NT2/D1 (cell line): Measurements from ENCODE around the gene HEXIM1.

Experiments
- DNase-seq: peaks from one replicate; pipeline ENCODE4 v3.0.0-alpha.2; 2011; ENCODE audit warnings: low read depth, low spot score
- H3K27me3 ChIP-seq: 2 replicates; pipeline ENCODE4 v1.6.0; 2011; ENCODE audit warnings: mild to moderate bottlenecking; ENCODE audit not compliant: insufficient read length, insufficient read depth
- H3K36me3 ChIP-seq: 2 replicates; pipeline ENCODE4 v1.6.1; 2011; ENCODE audit warnings: mild to moderate bottlenecking, low read length, mixed read lengths; ENCODE audit not compliant: insufficient read depth, insufficient read length
- H3K4me1 ChIP-seq: 2 replicates; pipeline ENCODE4 v1.5.1; 2011; ENCODE audit not compliant: insufficient read depth, insufficient read length
- H3K4me3 ChIP-seq: 2 replicates; pipeline ENCODE4 v1.5.1; 2011; ENCODE audit warnings: low read depth; ENCODE audit not compliant: insufficient read length
- H3K9ac ChIP-seq: 2 replicates; pipeline ENCODE4 v1.6.0; 2011; ENCODE audit warnings: low read depth; ENCODE audit not compliant: insufficient read length
- H3K9me3 ChIP-seq: 2 replicates; pipeline ENCODE4 v1.5.1; 2011; ENCODE audit warnings: mild to moderate bottlenecking, low read length; ENCODE audit not compliant: insufficient read depth
- SUZ12 ChIP-seq: IDR thresholded peaks from 2 replicates; pipeline ENCODE4 v1.6.1; 2011; ENCODE audit not compliant: insufficient read length, insufficient read depth; ENCODE audit errors: extremely low read depth
- YY1 ChIP-seq: IDR thresholded peaks from 2 replicates; pipeline ENCODE4 v1.6.1; 2011; ENCODE audit not compliant: insufficient read length, insufficient read depth
- ZNF274 ChIP-seq: IDR thresholded peaks from 2 replicates; pipeline ENCODE4 v1.6.1; 2011; ENCODE audit warnings: mild to moderate bottlenecking, low read depth, low read length

HEXIM1 gene

DNA sequence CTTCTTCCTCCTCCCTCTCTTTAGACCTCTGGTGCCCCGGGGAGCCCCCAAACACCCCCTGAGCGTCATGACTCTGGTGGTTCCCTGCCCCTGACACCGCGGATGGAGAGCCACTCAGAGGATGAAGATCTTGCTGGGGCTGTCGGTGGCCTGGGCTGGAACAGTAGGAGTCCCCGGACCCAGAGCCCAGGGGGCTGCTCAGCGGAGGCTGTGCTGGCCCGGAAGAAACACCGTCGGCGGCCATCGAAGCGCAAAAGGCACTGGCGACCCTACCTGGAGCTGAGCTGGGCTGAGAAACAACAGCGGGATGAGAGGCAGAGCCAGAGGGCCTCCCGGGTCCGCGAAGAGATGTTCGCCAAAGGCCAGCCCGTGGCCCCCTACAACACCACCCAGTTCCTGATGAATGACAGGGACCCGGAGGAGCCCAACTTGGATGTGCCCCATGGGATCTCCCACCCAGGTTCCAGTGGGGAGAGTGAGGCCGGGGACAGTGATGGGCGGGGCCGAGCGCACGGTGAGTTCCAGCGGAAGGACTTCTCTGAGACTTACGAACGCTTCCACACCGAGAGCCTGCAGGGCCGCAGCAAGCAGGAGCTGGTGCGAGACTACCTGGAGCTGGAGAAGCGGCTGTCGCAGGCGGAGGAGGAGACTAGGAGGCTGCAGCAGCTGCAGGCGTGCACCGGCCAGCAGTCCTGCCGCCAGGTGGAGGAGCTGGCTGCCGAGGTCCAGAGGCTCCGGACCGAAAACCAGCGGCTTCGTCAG lies 20.9 kb downstream of the HEXIM1 start:
- Histone ChIP-seq H3K36me3 (peaks cover 32% of the 10 kb centered on the region), H3K27me3 (no peaks in the 10 kb centered on the region), H3K9ac (no peak overlapping the region), H3K4me1 (peaks cover 30% of the 10 kb centered on the region), H3K9me3 (no peaks in the 10 kb centered on the region), H3K4me3 (no peak overlapping the region)
- no peak for DNase-seq
- TF ChIP-seq SUZ12 (no peak), YY1 (no peak), ZNF274 (no peak)

DNA sequence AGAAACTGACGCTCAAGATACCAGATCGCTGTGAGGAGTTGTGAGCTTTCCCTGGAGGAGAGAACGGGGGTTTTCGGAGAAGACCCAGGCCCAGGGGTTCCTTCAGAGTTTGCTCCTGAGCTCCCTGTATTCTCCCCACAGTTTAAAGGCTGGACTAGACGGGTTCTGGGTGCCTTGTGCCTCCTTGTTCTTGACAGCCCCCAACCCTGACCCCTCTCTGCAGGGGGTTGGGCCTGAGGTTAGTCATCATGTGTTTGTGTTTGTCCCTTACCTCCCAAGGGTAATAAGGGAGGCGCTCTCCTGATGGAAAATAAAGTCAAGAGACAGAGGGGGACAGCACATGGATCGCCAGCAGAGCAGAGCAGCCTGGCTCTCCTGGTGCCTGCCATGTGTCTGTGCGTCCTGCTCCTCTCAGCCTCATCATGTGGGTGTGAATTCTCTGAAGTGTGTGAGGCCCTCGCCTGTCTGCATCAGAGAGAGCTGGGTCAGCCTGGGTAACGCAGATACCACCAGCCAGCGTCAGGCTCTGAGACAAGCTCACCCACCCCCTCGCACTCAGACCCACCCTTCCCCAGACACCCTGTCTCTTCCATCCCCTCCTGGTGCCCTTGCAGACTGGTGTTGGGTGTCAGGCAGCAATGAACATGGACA lies 22.1 kb downstream of the HEXIM1 start:
- Histone ChIP-seq H3K27me3 (no peaks in the 10 kb centered on the region), H3K4me1 (peaks cover 30% of the 10 kb centered on the region), H3K4me3 (no peak overlapping the region), H3K9me3 (no peaks in the 10 kb centered on the region), H3K36me3 (peaks cover 23% of the 10 kb centered on the region), H3K9ac (peak overlapping the region; percentile 71)
- no peak for TF ChIP-seq YY1
- TF ChIP-seq SUZ12: no peak
- TF ChIP-seq ZNF274: no peak
- DNase-seq: no peak

DNA sequence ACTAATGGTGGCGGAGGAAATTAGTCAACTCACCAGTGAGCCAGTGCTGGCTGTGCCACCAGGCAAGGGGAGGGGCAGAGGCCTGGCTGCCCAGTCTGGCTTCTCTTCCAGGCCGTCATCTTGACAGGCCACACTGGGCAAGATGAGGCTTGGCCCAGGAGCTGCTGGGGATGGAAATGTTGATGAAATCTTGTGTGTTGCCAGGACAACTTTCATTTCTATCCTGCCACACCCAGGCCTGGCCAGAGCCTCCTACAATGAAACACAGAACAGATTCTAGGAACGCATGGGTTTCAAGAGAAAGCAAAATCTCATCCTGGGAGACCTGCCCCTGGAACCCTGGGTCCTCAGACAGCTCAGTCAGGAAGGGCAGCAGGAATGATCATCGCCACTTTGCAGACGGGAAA lies 22.7 kb downstream of the HEXIM1 start:
- H3K9ac ChIP-seq: peak overlapping the region; percentile 71
- no peaks in the 10 kb centered on the region for H3K27me3 ChIP-seq
- H3K4me3 ChIP-seq: no peak overlapping the region
- no peak for DNase-seq
- H3K4me1 ChIP-seq: peaks cover 30% of the 10 kb centered on the region
- peaks cover 23% of the 10 kb centered on the region for H3K36me3 ChIP-seq
- no peaks in the 10 kb centered on the region for H3K9me3 ChIP-seq
- TF ChIP-seq SUZ12 (no peak), ZNF274 (no peak), YY1 (no peak)

DNA sequence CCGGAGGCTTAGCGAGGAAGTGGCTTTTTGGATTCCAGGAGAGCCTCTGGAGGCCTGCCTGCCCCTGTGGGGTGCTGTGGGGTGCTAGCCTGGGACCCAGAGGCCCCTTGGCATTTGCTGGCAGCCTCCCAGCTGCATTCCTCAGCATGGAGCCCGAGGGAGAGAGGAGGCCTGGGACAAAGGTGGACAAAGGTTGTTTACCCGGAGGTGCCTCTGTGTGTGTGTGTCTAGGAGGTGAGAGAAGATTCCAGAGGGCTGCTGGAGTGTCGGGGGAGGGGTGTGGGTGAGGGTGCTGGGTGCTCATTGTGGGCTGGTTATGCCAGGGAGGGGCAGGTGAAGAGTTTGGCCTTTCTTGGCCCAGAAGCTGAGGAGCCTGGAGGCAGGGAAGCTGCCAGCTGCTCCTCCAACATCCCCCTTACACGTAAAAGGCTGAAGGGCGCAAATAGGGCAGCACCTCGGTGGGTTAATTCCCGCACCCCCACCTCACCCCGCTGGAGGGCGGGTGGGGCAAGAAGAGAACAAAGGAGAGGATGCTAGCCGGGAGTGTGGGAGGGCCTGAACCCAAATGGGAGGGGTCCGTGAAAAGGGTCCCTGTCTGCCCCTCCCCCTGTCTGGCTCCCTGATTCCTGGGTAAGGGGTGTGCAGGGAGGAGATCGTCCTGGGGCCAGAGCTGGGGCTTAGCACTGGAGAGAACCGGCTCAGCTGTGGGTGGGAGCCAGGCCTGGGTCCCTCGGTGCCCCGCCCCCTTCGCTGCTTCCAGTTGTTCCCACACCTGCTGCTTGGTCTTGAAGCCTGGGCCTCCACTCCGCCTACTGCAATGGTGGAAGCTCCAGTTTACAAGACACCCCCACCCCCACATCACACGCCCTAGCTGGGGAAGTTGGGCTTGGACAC lies 23.3 kb downstream of the HEXIM1 start:
- no peak for DNase-seq
- Histone ChIP-seq H3K27me3 (no peaks in the 10 kb centered on the region), H3K4me3 (peak overlapping the region; percentile 0), H3K9me3 (no peaks in the 10 kb centered on the region), H3K9ac (peak overlapping the region; percentile 71), H3K4me1 (peaks cover 30% of the 10 kb centered on the region), H3K36me3 (peaks cover 23% of the 10 kb centered on the region)
- TF ChIP-seq ZNF274: no peak
- TF ChIP-seq SUZ12: no peak
- no peak for TF ChIP-seq YY1

DNA sequence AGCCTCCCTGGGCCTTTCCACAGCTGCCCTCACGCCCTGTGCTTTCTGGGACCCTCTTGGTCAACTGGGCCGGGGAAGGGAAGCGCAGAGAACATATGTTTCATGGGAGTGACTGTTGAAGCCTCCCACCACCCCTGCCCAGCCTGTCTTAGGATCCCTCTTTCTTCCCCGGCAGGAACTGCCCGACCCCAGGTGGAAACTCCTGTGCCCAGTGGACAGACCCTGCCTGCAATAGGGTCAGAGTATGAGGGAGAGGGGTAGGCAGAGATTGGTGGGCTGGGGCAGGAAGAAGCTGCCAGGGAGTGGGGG lies 23.9 kb downstream of the HEXIM1 start:
- TF ChIP-seq YY1 (no peak), SUZ12 (no peak), ZNF274 (no peak)
- Histone ChIP-seq H3K4me1 (peaks cover 30% of the 10 kb centered on the region), H3K27me3 (no peaks in the 10 kb centered on the region), H3K9ac (peak overlapping the region; percentile 63), H3K36me3 (peaks cover 23% of the 10 kb centered on the region), H3K4me3 (peak overlapping the region; percentile 0), H3K9me3 (no peaks in the 10 kb centered on the region)
- no peak for DNase-seq

DNA sequence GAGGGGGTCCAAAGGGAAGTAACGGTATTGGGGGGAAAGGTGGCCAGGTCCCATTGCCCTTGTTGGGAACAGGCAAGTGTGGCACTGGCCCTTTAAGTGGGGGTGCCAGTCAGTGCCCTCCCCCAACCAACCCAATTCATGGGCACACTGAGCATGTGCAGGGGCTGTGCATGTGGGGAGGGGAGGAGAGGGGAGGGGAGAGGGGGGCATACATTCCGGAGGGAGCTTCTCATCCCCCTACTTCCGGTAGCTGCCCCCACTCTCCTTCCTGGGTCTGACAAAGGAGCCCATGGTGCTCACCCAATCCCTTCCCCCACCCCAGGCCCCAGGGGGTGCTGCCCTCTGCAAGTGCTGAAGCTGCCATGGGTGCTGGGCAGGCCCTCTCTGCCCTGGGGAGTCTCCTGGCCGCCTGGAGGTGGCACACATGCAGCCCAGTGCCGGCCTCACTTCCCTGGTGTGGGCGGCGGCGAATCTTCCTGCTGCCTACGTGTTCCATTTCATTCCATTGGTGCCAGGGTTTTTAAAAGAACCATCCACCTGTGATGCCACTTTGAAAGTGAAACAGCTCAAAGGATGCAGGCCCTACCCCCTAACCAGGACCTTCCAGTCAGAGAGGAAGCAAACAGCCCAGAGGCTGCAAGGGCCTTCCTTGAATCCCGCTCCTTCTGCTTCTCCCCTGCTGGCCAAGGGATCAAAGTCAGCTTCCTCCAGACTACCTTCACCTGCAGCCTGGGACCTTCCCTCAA lies 24.4 kb downstream of the HEXIM1 start:
- DNase-seq: no peak

More for the DNA sequence above, 24.4 kb downstream of the HEXIM1 start:
- H3K9ac ChIP-seq: peak overlapping the region; percentile 63
- no peaks in the 10 kb centered on the region for H3K27me3 ChIP-seq
- H3K4me3 ChIP-seq: no peak overlapping the region
- H3K4me1 ChIP-seq: peaks cover 30% of the 10 kb centered on the region
- H3K36me3 ChIP-seq: peaks cover 23% of the 10 kb centered on the region
- no peaks in the 10 kb centered on the region for H3K9me3 ChIP-seq
- TF ChIP-seq YY1 (no peak), ZNF274 (no peak), SUZ12 (no peak)
